Neural cell (in vitro differentiated cells): ENCODE measurements around the gene ANKRD52. TPM values are rescaled to one million over a fixed set of nuclear protein-coding genes. Genes with fewer than 3 reads are reported as not detected.

Experiments used
- H2AFZ ChIP-seq: fragments of 200-600, 300-800 bp; sonication (generic), shearing (Covaris generic); 2 replicates; pipeline ENCODE4 v1.6.0; 2014; ENCODE audit warnings: low read depth, mild to moderate bottlenecking, antibody characterized with exemption, low read length, moderate library complexity
- H3F3A ChIP-seq: fragments of 200-600 bp; shearing (Covaris generic); 2 replicates; pipeline ENCODE4 v1.6.1; 2016; ENCODE audit warnings: mild to moderate bottlenecking, moderate library complexity, mixed read lengths, antibody characterized with exemption, low read length; ENCODE audit not compliant: insufficient read depth, poor library complexity, severe bottlenecking
- H3K27ac ChIP-seq: fragments of 200-600, 300-800 bp; sonication (generic), shearing (Covaris generic); 2 replicates; pipeline ENCODE4 v1.5.1; 2014; ENCODE audit warnings: mild to moderate bottlenecking, low read length, moderate library complexity
- H3K27me3 ChIP-seq: fragments of 300-800, 200-600 bp; sonication (generic), shearing (Covaris generic); 2 replicates; pipeline ENCODE4 v1.6.0; 2014; ENCODE audit warnings: mild to moderate bottlenecking, low read depth, low read length, moderate library complexity; ENCODE audit not compliant: insufficient read depth
- H3K36me3 ChIP-seq: fragments of 300-800, 200-600 bp; sonication (generic), shearing (Covaris generic); 2 replicates; pipeline ENCODE4 v1.5.1; 2014; ENCODE audit warnings: mild to moderate bottlenecking, antibody characterized with exemption, low read length, moderate library complexity; ENCODE audit not compliant: insufficient read depth
- H3K4me2 ChIP-seq: fragments of 300-800, 200-600 bp; sonication (generic), shearing (Covaris generic); 2 replicates; pipeline ENCODE4 v1.6.0; 2014; ENCODE audit warnings: mild to moderate bottlenecking, low read length
- H3K4me3 ChIP-seq: fragments of 300-800, 200-600 bp; sonication (generic), shearing (Covaris generic); 2 replicates; pipeline ENCODE4 v1.5.1; 2014; ENCODE audit warnings: mild to moderate bottlenecking, low read length, moderate library complexity
- H3K79me2 ChIP-seq: fragments of 200-600 bp; shearing (Covaris generic); replicated peaks from 2 replicates; pipeline ENCODE4 v1.6.0; 2014; ENCODE audit warnings: mild to moderate bottlenecking, low read length, moderate library complexity; ENCODE audit not compliant: insufficient read depth
- H3K9ac ChIP-seq: fragments of 300-800, 200-600 bp; sonication (generic), shearing (Covaris generic); 2 replicates; pipeline ENCODE4 v1.6.1; 2016; ENCODE audit warnings: mild to moderate bottlenecking, low read length, mixed read lengths
- H3K9me2 ChIP-seq: fragments of 200-600 bp; shearing (Covaris generic); 2 replicates; pipeline ENCODE4 v1.6.1; 2016; ENCODE audit warnings: mild to moderate bottlenecking, low read length, mixed read lengths; ENCODE audit not compliant: insufficient read depth
- H3K9me3 ChIP-seq: fragments of 200-600, 300-800 bp; sonication (generic), shearing (Covaris generic); 2 replicates; pipeline ENCODE4 v1.6.1; 2016; ENCODE audit warnings: mild to moderate bottlenecking, mixed run types, low read length, moderate library complexity, mixed read lengths
- H4K20me1 ChIP-seq: fragments of 200-600 bp; shearing (Covaris generic); 2 replicates; pipeline ENCODE4 v1.6.1; 2016; ENCODE audit warnings: mild to moderate bottlenecking, mixed run types; ENCODE audit not compliant: insufficient read depth
- EP300 ChIP-seq: fragments of 450-650 bp; conservative IDR thresholded peaks from 2 replicates; pipeline ENCODE4 v1.6.1; 2014; ENCODE audit warnings: antibody characterized with exemption, mild to moderate bottlenecking, moderate library complexity; ENCODE audit not compliant: poor library complexity, severe bottlenecking
- EZH2 ChIP-seq: fragments of 200-600, 300-800 bp; shearing (Covaris generic), sonication (generic); IDR thresholded peaks from 2 replicates; pipeline ENCODE4 v1.6.1; 2014; ENCODE audit warnings: antibody characterized with exemption, low read length, borderline replicate concordance, mild to moderate bottlenecking; ENCODE audit not compliant: insufficient read depth, poor library complexity, severe bottlenecking
- MXI1 ChIP-seq: fragments of 450-650 bp; conservative IDR thresholded peaks from 2 replicates; pipeline ENCODE4 v1.6.1; 2014; ENCODE audit warnings: antibody characterized with exemption, mild to moderate bottlenecking; ENCODE audit not compliant: poor library complexity, severe bottlenecking
- POLR2AphosphoS5 ChIP-seq: IDR thresholded peaks from 2 replicates; pipeline ENCODE4 v1.6.1; 2012
- RAD21 ChIP-seq: fragments of 450-650 bp; conservative IDR thresholded peaks from 2 replicates; pipeline ENCODE4 v1.6.1; 2014; ENCODE audit warnings: antibody characterized with exemption, mild to moderate bottlenecking, moderate library complexity
- REST ChIP-seq: IDR thresholded peaks from 2 replicates; pipeline ENCODE4 v1.6.1; 2012; ENCODE audit warnings: borderline replicate concordance
- SMC3 ChIP-seq: fragments of 450-650 bp; conservative IDR thresholded peaks from 2 replicates; pipeline ENCODE4 v1.6.1; 2014; ENCODE audit warnings: antibody characterized with exemption, mild to moderate bottlenecking, moderate library complexity; ENCODE audit not compliant: poor library complexity
- TAF1 ChIP-seq: IDR thresholded peaks from 2 replicates; pipeline ENCODE4 v1.6.1; 2012; ENCODE audit warnings: low read depth
- polyA plus RNA-seq: library from polyadenylated mRNA; depleted of rRNA; stranded (reverse); fragments of >200 nt; gene quantifications from 2 replicates; pipeline ENCODE4 v1.2.3, GENCODE V29; 2014
- TF ChIP-seq, protein P1 (sequence below): fragments of 450-650 bp; IDR thresholded peaks from 2 replicates; pipeline ENCODE4 v1.5.1; 2014; ENCODE audit warnings: antibody characterized with exemption, mild to moderate bottlenecking, moderate library complexity; ENCODE audit not compliant: poor library complexity, severe bottlenecking

The ANKRD52 gene
- polyA plus RNA-seq, 1 donor from 2014 or later = 7.3 TPM

DNA sequence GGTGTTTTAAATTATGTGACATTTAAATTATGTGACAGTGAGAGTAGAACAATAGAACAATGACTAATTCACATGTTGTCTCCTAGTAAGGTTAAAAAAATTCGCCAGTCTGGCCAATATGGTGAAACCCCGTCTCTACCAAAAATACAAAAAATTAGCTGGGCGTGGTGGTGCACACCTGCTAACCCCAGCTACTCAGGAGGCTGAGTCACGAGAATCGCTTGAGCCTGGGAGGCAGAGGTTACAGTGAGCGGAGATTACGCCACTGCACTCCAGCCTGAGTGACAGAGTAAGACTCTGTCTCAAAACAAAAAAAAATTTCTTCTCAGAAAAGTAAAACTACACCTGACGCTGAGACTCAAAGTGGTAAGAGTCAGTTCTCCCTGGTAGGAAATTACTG is 39.2 kb upstream of the ANKRD52 start:
- Histone ChIP-seq H3K9me3 (no peaks in the 10 kb centered on the region), H3F3A (no peaks in the 10 kb centered on the region), H3K9ac (no peak overlapping the region), H4K20me1 (no peaks in the 10 kb centered on the region), H3K9me2 (no peaks in the 10 kb centered on the region), H3K36me3 (no peaks in the 10 kb centered on the region), H3K79me2 (peaks cover 26% of the 10 kb centered on the region), H3K4me3 (no peak overlapping the region), H3K4me2 (no peak overlapping the region), H3K27ac (no peak overlapping the region), H2AFZ (no peak overlapping the region), H3K27me3 (no peaks in the 10 kb centered on the region)
- no peak for TF ChIP-seq SMC3
- no peak for TF ChIP-seq TAF1
- TF ChIP-seq, protein P1, sequence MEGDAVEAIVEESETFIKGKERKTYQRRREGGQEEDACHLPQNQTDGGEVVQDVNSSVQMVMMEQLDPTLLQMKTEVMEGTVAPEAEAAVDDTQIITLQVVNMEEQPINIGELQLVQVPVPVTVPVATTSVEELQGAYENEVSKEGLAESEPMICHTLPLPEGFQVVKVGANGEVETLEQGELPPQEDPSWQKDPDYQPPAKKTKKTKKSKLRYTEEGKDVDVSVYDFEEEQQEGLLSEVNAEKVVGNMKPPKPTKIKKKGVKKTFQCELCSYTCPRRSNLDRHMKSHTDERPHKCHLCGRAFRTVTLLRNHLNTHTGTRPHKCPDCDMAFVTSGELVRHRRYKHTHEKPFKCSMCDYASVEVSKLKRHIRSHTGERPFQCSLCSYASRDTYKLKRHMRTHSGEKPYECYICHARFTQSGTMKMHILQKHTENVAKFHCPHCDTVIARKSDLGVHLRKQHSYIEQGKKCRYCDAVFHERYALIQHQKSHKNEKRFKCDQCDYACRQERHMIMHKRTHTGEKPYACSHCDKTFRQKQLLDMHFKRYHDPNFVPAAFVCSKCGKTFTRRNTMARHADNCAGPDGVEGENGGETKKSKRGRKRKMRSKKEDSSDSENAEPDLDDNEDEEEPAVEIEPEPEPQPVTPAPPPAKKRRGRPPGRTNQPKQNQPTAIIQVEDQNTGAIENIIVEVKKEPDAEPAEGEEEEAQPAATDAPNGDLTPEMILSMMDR = no peak
- no peak for TF ChIP-seq POLR2AphosphoS5
- TF ChIP-seq EZH2 = no peak
- no peak for TF ChIP-seq EP300
- TF ChIP-seq MXI1 = no peak
- no peak for TF ChIP-seq RAD21

- Histone ChIP-seq H4K20me1 (no peaks in the 10 kb centered on the region), H3K9ac (no peak overlapping the region), H3K79me2 (peaks cover 32% of the 10 kb centered on the region), H3K36me3 (no peaks in the 10 kb centered on the region), H3F3A (no peaks in the 10 kb centered on the region), H3K9me3 (no peaks in the 10 kb centered on the region), H3K9me2 (no peaks in the 10 kb centered on the region), H3K4me2 (no peak overlapping the region), H3K4me3 (no peak overlapping the region), H3K27ac (no peak overlapping the region), H3K27me3 (no peaks in the 10 kb centered on the region), H2AFZ (no peak overlapping the region)
- TF ChIP-seq, protein P1 = no peak
Measured at GRCh38 chr12:56296295-56296694, 38.1 kb upstream of the ANKRD52 start.

- Histone ChIP-seq H3K36me3 (no peaks in the 10 kb centered on the region), H3K9me2 (no peaks in the 10 kb centered on the region), H4K20me1 (no peaks in the 10 kb centered on the region), H3K4me3 (no peak overlapping the region), H3F3A (no peaks in the 10 kb centered on the region), H3K27me3 (no peaks in the 10 kb centered on the region), H3K79me2 (peaks cover 36% of the 10 kb centered on the region), H2AFZ (no peak overlapping the region), H3K9me3 (no peaks in the 10 kb centered on the region), H3K9ac (no peak overlapping the region), H3K27ac (no peak overlapping the region), H3K4me2 (no peak overlapping the region)
- TF ChIP-seq POLR2AphosphoS5 (no peak), MXI1 (no peak), TAF1 (no peak), SMC3 (no peak), EP300 (no peak), REST (no peak), EZH2 (no peak), RAD21 (no peak)
- TF ChIP-seq, protein P1 = no peak
Measured at GRCh38 chr12:56293795-56294194, 35.6 kb upstream of the ANKRD52 start.
